ENCODE results near the gene INS. TPM values are rescaled to one million over a fixed set of nuclear protein-coding genes. Genes with fewer than 3 reads are reported as not detected.

Gene INS
- polyA plus RNA-seq, 1 donor from 2014 or later: not detected

GRCh38 chr11:2167141-2168045, 6.4 kb upstream of the INS start:
- H3K27me3 Mint-ChIP-seq: peaks cover 2% of the 10 kb centered on the region
- peak overlapping the region in 1 of 4 donors; percentile 28 for H3K4me3 Mint-ChIP-seq
- no peaks in the 10 kb centered on the region for H3K9me3 Mint-ChIP-seq
- no peak overlapping the region for H3K27ac Mint-ChIP-seq
- H3K36me3 Mint-ChIP-seq: no peaks in the 10 kb centered on the region
- no peaks in the 10 kb centered on the region for H3K4me1 Mint-ChIP-seq

GRCh38 chr11:2166091-2166851, 5.3 kb upstream of the INS start:
- peaks cover 2% of the 10 kb centered on the region for H3K27me3 Mint-ChIP-seq
- H3K9me3 Mint-ChIP-seq: no peaks in the 10 kb centered on the region
- no peaks in the 10 kb centered on the region for H3K36me3 Mint-ChIP-seq
- no peaks in the 10 kb centered on the region for H3K4me1 Mint-ChIP-seq
- no peak overlapping the region for H3K4me3 Mint-ChIP-seq
- H3K27ac Mint-ChIP-seq: no peak overlapping the region

DNA sequence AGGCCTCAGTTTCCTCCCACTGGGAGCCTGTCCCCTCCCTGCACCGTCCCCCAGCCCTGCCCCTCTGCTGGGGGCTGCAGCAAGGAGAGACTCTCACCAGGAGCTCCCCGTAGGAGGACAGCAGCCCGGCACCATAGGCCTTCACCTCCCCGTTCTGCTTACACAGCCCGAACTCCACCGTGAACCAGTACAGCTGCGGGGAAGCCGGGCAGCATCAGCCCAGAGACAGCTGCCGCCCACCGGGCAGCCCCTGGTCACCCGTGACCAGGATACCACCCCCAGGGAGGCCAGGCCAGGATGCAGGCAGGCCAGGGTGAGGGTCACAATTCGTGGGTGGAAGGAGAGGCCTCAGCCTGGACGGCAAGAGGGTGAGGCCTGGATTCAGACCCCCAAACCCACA, 4.6 kb upstream of the INS start:
- no peak overlapping the region for H3K4me3 Mint-ChIP-seq
- peaks cover 2% of the 10 kb centered on the region for H3K27me3 Mint-ChIP-seq
- no peak overlapping the region for H3K27ac Mint-ChIP-seq

GRCh38 chr11:2164861-2165555, 4.0 kb upstream of the INS start:
- H3K9me3 Mint-ChIP-seq: no peaks in the 10 kb centered on the region
- H3K27ac Mint-ChIP-seq: no peak overlapping the region
- H3K4me3 Mint-ChIP-seq: no peak overlapping the region
- no peaks in the 10 kb centered on the region for H3K4me1 Mint-ChIP-seq
- H3K27me3 Mint-ChIP-seq: peaks cover 2% of the 10 kb centered on the region
- H3K36me3 Mint-ChIP-seq: no peaks in the 10 kb centered on the region

More for the DNA sequence above, 4.6 kb upstream of the INS start:
- Mint-ChIP-seq H3K36me3 (no peaks in the 10 kb centered on the region), H3K4me1 (no peaks in the 10 kb centered on the region), H3K9me3 (no peaks in the 10 kb centered on the region)

DNA sequence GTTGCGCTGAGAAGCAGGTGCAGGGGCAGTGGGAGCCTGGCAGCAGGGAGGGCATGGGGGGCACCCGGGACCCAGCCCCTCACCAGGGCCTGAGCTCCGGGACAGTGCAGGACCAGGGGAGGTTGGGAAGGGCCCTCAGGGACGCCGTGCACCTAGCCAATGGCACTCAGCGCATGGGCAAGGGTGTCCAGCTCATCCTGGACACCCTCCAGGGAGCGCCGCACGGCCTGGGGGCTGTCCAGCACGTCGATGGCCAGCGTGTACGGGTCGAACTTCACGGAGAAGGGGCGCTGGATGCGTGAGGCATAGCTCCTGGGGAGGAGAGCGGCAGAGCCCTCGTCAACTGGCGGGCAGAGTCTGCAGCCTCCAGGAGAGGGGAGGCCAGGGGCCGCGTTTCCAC, 3.1 kb upstream of the INS start:
- no peaks in the 10 kb centered on the region for H3K9me3 Mint-ChIP-seq
- no peak overlapping the region for H3K27ac Mint-ChIP-seq
- peaks cover 2% of the 10 kb centered on the region for H3K27me3 Mint-ChIP-seq
- H3K4me1 Mint-ChIP-seq: no peaks in the 10 kb centered on the region
- H3K36me3 Mint-ChIP-seq: no peaks in the 10 kb centered on the region
- H3K4me3 Mint-ChIP-seq: no peak overlapping the region

GRCh38 chr11:2163428-2163978, 2.5 kb upstream of the INS start:
- Mint-ChIP-seq H3K4me3 (no peak overlapping the region), H3K4me1 (no peaks in the 10 kb centered on the region)

DNA sequence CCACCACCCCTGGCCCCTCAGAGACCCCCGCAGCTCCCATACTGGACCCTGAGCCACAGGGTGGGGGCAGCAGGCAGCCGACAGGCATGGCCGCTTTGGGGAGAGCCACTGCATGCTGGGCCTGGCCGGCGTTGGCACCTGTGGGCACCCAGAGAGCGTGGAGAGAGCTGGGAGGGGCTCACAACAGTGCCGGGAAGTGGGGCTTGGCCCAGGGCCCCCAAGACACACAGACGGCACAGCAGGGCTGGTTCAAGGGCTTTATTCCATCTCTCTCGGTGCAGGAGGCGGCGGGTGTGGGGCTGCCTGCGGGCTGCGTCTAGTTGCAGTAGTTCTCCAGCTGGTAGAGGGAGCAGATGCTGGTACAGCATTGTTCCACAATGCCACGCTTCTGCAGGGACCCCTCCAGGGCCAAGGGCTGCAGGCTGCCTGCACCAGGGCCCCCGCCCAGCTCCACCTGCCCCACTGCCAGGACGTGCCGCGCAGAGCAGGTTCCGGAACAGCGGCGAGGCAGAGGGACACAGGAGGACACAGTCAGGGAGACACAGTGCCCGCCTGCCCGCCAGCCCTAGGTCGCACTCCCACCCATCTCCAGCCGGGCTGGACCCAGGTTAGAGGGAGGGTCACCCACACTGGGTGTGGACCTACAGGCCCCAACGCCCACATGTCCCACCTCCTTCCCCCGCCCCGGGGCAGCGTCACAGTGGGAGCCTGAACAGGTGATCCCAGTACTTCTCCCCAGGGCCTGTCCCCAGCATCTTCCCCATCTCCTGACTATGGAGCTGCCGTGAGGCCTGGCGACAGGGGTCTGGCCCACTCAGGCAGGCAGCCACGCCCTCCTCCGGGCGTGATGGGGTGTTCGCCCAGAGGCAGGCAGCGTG, 1.2 kb downstream of the INS start:
- H3K9me3 Mint-ChIP-seq: no peaks in the 10 kb centered on the region
- peaks cover 2% of the 10 kb centered on the region for H3K27me3 Mint-ChIP-seq
- H3K4me1 Mint-ChIP-seq: no peaks in the 10 kb centered on the region
- no peaks in the 10 kb centered on the region for H3K36me3 Mint-ChIP-seq
- H3K27ac Mint-ChIP-seq: no peak overlapping the region
- no peak overlapping the region for H3K4me3 Mint-ChIP-seq

More at GRCh38 chr11:2163428-2163978, 2.5 kb upstream of the INS start:
- H3K9me3 Mint-ChIP-seq: no peaks in the 10 kb centered on the region
- H3K36me3 Mint-ChIP-seq: no peaks in the 10 kb centered on the region
- no peak overlapping the region for H3K27ac Mint-ChIP-seq
- H3K27me3 Mint-ChIP-seq: peaks cover 2% of the 10 kb centered on the region

DNA sequence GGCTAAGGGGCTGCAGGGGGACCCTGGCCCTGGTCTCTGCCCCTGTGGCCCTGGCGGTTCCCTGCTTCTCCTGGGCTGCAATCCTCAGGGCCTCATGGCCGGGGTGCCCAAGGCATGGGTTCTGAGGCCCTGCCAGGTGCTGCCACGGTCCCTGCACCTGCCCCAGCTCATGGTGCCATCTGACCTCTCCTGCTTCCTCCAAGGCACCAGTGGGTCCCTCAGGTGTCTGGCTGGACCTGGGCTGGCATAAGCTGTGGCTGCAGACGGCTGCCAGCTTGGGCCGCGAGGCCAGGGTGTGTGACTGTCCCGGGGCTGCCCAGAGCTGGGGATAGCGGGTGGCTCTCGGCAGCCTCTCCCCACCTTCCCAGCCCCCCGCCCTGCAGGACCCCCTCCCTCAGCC, 2.0 kb downstream of the INS start:
- Mint-ChIP-seq H3K27me3 (peaks cover 2% of the 10 kb centered on the region), H3K4me1 (no peaks in the 10 kb centered on the region), H3K36me3 (no peaks in the 10 kb centered on the region), H3K27ac (no peak overlapping the region), H3K9me3 (no peaks in the 10 kb centered on the region), H3K4me3 (no peak overlapping the region)

DNA sequence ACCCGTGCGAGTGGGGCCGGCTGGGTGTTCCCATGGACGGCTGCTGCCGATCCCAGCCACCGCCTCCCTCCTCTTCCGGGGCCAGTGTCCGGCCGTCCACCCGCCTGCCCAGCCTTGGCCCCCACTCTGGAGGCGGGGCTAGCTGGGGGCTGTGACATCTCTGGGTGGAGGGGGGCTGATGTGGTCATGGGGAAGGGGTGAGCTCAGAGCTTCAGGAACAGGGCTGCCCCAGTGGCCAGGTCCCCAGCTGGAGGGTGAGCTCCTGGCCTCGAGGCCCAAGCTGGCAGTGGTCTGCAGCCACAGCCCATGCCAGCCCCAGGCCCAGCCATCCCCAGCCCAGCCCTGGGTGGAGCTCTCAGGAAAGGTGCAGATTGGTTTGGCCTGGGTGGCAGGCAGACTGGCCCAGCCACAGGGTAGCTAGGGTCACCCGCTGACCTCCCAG, 2.7 kb downstream of the INS start:
- Mint-ChIP-seq H3K4me3 (no peak overlapping the region), H3K4me1 (no peaks in the 10 kb centered on the region), H3K27me3 (peaks cover 2% of the 10 kb centered on the region), H3K27ac (no peak overlapping the region), H3K36me3 (no peaks in the 10 kb centered on the region), H3K9me3 (no peaks in the 10 kb centered on the region)

DNA sequence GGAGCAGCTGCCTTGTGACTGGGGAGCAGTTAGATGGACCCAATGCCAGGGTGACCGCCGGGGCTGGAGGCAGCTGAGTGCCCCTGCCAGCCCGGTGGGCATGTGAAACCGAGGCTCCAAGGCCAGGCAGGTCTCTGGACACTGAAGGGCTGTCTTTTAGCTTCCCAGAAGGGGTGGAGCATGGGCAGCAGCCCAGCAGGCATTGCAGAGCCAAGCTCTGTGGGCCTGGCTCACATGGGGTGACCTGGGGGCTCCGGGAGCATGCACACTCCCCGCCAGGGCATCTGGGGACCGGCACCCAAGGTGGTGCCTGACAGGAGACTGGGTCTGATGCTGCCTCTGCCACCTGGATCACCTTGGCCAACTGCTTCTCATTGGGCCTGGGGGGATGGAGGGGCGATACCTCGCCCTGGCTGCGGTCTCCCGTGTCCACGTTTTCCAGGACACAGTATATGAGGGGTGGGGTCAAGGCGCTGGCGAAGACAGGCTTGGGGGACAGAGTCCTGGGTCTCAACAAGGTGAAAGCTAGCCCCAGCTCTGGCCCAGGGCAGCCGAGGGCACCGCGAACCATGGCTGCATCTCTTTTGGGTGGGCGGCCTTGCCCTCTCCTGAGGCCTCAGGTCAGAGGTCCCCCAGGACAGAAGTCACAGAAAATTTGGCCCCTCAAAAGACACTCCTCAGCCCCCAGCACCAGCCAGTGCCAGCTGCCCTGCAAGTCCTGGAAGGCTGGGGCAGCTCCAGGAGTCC, 3.5 kb downstream of the INS start:
- Mint-ChIP-seq H3K4me3 (no peak overlapping the region), H3K27ac (no peak overlapping the region), H3K27me3 (no peaks in the 10 kb centered on the region), H3K9me3 (no peaks in the 10 kb centered on the region), H3K4me1 (no peaks in the 10 kb centered on the region), H3K36me3 (no peaks in the 10 kb centered on the region)

GRCh38 chr11:2156416-2157182, 4.4 kb downstream of the INS start:
- no peaks in the 10 kb centered on the region for H3K27me3 Mint-ChIP-seq
- H3K27ac Mint-ChIP-seq: no peak overlapping the region
- no peaks in the 10 kb centered on the region for H3K36me3 Mint-ChIP-seq
- no peak overlapping the region for H3K4me3 Mint-ChIP-seq
- H3K9me3 Mint-ChIP-seq: no peaks in the 10 kb centered on the region
- H3K4me1 Mint-ChIP-seq: peaks cover 0 to 5% (median 4%) of the 10 kb centered on the region in 3 donors

DNA sequence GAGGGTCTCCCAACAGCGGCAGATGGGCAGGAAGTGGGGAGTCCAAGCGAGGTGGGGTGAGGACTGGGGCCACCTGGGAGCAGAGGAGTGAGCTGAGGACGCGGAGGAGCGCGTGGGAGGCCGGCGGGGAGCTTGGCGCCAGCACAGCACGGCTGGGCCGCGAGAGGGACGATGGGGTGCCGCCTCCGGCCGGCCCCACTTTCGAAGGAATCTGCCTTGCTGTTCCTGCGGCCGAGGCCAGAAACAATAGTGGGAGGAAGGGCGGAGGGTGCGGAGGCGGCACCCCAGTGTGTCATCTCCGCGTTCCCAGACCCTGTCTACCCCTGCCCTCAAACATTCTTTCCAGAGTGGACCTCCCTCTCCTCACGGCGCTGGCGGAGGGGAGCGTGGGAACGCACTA, 5.5 kb downstream of the INS start:
- Mint-ChIP-seq H3K4me1 (peaks cover 0 to 6% (median 6%) of the 10 kb centered on the region in 3 donors), H3K4me3 (no peak overlapping the region), H3K27ac (no peak overlapping the region), H3K36me3 (no peaks in the 10 kb centered on the region), H3K27me3 (no peaks in the 10 kb centered on the region), H3K9me3 (no peaks in the 10 kb centered on the region)

DNA sequence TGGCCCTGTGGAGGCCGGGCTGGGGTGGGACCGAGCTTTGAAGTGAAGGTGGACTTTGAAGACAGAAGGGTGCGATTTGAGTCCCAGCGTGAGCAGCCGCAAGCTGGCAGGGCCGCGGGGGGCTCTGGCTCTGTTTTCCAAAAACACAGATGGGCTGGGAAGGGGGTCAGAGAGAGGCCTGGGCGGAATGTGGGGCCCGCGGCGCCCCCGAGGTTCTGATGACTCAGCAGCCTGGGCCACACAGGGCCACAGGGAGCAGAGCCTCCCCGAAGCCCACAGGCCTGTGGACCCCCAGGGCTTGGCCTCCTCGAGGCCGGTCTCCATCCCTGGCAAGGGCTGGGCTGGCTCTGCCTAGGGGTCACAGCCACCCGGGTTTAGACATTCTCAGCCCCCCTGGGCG, 6.1 kb downstream of the INS start:
- Mint-ChIP-seq H3K4me1 (peaks cover 0 to 6% (median 6%) of the 10 kb centered on the region in 3 donors), H3K36me3 (no peaks in the 10 kb centered on the region), H3K27me3 (peaks cover 2% of the 10 kb centered on the region), H3K27ac (no peak overlapping the region), H3K9me3 (no peaks in the 10 kb centered on the region), H3K4me3 (no peak overlapping the region)

Measured in IgD-negative memory B cell (primary cell).